ENCODE results near the gene ACSBG1.

DNA sequence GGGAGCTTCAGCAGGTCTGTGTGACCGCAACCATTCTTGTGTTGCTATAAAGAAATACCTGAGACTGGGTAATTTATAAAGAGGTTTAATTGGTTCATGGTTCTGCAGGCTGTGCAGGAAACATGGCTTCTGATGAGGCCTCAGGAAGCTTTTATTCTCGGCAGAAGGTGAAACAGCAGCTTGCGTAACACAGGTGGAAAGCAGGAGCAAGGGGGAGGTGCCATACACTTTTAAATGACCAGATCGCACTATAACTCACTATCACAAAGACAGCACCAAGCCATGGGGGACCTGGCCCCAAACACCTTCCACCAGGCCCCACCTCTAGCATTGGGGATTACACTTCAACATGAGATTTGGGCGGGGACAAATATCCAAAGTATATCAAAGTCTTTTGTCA lies 94.8 kb downstream of the ACSBG1 start:
- TF ChIP-seq, protein P1, sequence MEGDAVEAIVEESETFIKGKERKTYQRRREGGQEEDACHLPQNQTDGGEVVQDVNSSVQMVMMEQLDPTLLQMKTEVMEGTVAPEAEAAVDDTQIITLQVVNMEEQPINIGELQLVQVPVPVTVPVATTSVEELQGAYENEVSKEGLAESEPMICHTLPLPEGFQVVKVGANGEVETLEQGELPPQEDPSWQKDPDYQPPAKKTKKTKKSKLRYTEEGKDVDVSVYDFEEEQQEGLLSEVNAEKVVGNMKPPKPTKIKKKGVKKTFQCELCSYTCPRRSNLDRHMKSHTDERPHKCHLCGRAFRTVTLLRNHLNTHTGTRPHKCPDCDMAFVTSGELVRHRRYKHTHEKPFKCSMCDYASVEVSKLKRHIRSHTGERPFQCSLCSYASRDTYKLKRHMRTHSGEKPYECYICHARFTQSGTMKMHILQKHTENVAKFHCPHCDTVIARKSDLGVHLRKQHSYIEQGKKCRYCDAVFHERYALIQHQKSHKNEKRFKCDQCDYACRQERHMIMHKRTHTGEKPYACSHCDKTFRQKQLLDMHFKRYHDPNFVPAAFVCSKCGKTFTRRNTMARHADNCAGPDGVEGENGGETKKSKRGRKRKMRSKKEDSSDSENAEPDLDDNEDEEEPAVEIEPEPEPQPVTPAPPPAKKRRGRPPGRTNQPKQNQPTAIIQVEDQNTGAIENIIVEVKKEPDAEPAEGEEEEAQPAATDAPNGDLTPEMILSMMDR (IDR thresholded peaks at IDR 0.05; ENCODE audit: borderline replicate concordance, extremely low read depth, low read length, poor library complexity, severe bottlenecking) = no peak
- TF ChIP-seq EZH2 (IDR thresholded peaks at IDR 0.05; ENCODE audit: borderline replicate concordance, low read depth, low read length, severe bottlenecking) = no peak

Data from DND-41 (cell line).